Rectal smooth muscle tissue (tissue), 1 donor: ENCODE measurements around the gene PIAS3.

ENCODE experiments used
- H3K27ac ChIP-seq: one replicate; pipeline ENCODE4 v1.7.0; 2013; ENCODE audit warnings: low read depth, low read length, inconsistent platforms
- H3K27me3 ChIP-seq: one replicate; pipeline ENCODE4 v1.7.0; 2013; ENCODE audit warnings: low read length; ENCODE audit not compliant: control insufficient read depth, insufficient read depth
- H3K36me3 ChIP-seq: one replicate; pipeline ENCODE4 v1.7.0; 2013; ENCODE audit warnings: low read length; ENCODE audit not compliant: control insufficient read depth, insufficient read depth
- H3K4me1 ChIP-seq: one replicate; pipeline ENCODE4 v1.7.0; 2013; ENCODE audit warnings: low read length; ENCODE audit not compliant: control insufficient read depth, insufficient read depth
- H3K4me3 ChIP-seq: one replicate; pipeline ENCODE4 v1.7.0; 2013; ENCODE audit warnings: low read length
- H3K9ac ChIP-seq: one replicate; pipeline ENCODE4 v1.7.0; 2013; ENCODE audit warnings: low read length

The PIAS3 gene

GRCh38 chr1:145805057-145805456 lies 53.8 kb downstream of the PIAS3 start:
- H3K4me3 ChIP-seq, result no peak overlapping the region
- H3K27me3 ChIP-seq, result no peaks in the 10 kb centered on the region
- H3K9ac ChIP-seq, result no peak overlapping the region
- no peaks in the 10 kb centered on the region for H3K4me1 ChIP-seq
- H3K27ac ChIP-seq, result no peak overlapping the region
- H3K36me3 ChIP-seq, result no peaks in the 10 kb centered on the region

GRCh38 chr1:145804235-145805045 lies 54.4 kb downstream of the PIAS3 start:
- Histone ChIP-seq H3K27ac (no peak overlapping the region), H3K27me3 (no peaks in the 10 kb centered on the region), H3K4me1 (no peaks in the 10 kb centered on the region), H3K9ac (no peak overlapping the region), H3K4me3 (no peak overlapping the region), H3K36me3 (no peaks in the 10 kb centered on the region)

- Histone ChIP-seq H3K36me3 (no peaks in the 10 kb centered on the region), H3K27ac (no peak overlapping the region), H3K4me3 (no peak overlapping the region), H3K27me3 (no peaks in the 10 kb centered on the region), H3K4me1 (no peaks in the 10 kb centered on the region), H3K9ac (no peak overlapping the region)
Observed at GRCh38 chr1:145799806-145800205, 59.1 kb downstream of the PIAS3 start.
